Vagina (tissue), 2 donors: ENCODE data around the gene FRMD6.

Experiments used
- POLR2A ChIP-seq, 2 donors: fragments of 450-650 bp; IDR thresholded peaks; one replicate each; pipeline ENCODE4 v1.6.1; 2017; ENCODE audit warnings: antibody characterized with exemption in 2 of 2, mild to moderate bottlenecking in 2 of 2, moderate library complexity in 2 of 2
- TF ChIP-seq, protein P1 (sequence below), 3 experiments: fragments of 450-650 bp in 2 of 3; fragments of 200-600 bp in 1 of 3; sonication (generic) in 1 of 3; IDR thresholded peaks; one replicate each; pipeline ENCODE4 v1.5.1; 2017 to 2019; ENCODE audit warnings: antibody characterized with exemption in 3 of 3, mild to moderate bottlenecking in 2 of 3, moderate library complexity in 2 of 3

DNA sequence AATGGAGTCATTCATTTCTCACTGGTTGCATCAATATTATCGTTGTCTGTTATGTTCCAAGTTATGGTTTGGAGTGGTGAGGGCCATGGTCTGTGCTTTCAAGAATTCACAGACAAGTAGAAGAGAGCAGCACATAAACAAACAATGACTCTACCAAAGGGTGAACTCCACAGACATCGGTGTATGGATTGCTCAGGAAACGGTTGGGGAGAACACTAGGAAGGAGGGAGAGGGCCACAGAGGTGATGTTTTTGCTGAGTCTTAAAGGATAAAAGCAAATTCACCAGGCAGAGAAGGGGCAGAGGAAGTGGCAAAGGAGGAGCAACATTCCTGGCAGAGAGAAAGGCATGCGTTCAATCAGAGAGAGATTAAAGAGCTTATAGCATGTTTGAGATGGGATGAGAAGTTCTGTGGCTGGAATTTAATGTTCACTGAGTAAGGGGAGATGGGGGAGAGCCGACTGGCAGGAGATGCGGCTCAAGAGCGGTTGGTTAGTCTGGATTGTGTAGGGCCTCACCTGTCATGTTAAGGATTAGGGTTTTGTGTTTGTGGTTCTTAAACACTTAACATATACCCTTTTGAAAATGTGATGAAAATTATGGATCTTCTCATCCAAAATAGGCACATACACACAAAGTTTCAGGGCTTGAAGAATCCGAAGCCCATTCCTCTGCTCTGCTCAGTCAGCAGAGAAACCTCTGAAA is 42.3 kb upstream of the FRMD6 start:
- TF ChIP-seq, protein P1, sequence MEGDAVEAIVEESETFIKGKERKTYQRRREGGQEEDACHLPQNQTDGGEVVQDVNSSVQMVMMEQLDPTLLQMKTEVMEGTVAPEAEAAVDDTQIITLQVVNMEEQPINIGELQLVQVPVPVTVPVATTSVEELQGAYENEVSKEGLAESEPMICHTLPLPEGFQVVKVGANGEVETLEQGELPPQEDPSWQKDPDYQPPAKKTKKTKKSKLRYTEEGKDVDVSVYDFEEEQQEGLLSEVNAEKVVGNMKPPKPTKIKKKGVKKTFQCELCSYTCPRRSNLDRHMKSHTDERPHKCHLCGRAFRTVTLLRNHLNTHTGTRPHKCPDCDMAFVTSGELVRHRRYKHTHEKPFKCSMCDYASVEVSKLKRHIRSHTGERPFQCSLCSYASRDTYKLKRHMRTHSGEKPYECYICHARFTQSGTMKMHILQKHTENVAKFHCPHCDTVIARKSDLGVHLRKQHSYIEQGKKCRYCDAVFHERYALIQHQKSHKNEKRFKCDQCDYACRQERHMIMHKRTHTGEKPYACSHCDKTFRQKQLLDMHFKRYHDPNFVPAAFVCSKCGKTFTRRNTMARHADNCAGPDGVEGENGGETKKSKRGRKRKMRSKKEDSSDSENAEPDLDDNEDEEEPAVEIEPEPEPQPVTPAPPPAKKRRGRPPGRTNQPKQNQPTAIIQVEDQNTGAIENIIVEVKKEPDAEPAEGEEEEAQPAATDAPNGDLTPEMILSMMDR (IDR thresholded peaks at IDR 0.05) = no peak
- no peak for TF ChIP-seq POLR2A (IDR thresholded peaks at IDR 0.05)
